GM12874 (cell line): ENCODE results near the gene LRIT2.

Source experiments
- TF ChIP-seq, protein P1 (sequence below): IDR thresholded peaks from 2 replicates; pipeline ENCODE4 v1.5.1; 2011; ENCODE audit warnings: low read depth, mild to moderate bottlenecking, control low read depth, low read length, moderate library complexity; ENCODE audit not compliant: insufficient read depth

The LRIT2 gene

DNA sequence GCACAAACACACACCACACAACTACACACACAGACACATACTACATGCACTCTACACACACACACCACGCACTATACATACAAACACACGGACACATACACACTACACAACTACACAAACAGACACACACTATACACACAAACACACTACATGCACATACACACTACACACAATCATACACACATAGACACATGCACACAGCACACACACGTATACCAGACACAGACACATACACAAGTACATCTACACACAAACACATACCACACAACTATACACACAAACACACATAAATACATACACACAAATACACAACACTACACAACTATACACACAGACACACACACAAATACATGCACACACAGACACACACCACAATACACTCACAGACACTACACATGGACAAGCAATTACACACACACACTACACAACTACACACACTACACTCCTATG lies 47.2 kb downstream of the LRIT2 start:
- TF ChIP-seq, protein P1, sequence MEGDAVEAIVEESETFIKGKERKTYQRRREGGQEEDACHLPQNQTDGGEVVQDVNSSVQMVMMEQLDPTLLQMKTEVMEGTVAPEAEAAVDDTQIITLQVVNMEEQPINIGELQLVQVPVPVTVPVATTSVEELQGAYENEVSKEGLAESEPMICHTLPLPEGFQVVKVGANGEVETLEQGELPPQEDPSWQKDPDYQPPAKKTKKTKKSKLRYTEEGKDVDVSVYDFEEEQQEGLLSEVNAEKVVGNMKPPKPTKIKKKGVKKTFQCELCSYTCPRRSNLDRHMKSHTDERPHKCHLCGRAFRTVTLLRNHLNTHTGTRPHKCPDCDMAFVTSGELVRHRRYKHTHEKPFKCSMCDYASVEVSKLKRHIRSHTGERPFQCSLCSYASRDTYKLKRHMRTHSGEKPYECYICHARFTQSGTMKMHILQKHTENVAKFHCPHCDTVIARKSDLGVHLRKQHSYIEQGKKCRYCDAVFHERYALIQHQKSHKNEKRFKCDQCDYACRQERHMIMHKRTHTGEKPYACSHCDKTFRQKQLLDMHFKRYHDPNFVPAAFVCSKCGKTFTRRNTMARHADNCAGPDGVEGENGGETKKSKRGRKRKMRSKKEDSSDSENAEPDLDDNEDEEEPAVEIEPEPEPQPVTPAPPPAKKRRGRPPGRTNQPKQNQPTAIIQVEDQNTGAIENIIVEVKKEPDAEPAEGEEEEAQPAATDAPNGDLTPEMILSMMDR, result no peak

DNA sequence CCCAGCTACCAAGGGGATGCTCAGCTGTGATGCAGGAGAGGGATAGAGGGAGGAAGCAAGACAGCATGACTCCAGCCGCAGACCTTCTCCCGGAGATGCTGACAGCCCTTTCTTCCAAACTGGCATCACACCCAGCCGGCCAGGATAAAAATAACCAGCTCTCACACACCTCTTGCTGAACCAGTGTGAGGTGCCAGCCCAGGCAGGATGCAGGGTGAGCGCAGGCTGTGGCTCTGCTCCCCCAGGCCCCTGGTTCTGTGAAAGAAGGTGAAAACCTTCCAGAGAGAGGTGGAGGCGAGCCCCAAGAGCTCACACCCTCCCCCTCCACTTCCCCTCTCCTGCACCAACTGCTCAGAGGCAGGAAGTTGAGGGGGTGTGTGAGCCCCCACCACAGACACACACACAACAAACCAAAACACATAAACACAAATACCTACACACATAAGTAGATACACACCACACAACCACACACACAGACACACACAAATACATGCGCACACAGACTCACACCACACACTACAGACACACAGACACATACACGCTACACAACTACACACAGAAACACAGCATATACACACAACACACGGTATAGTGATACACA lies 47.7 kb downstream of the LRIT2 start:
- TF ChIP-seq, protein P1, result no peak

GRCh38 chr10:84176836-84177474 lies 48.4 kb downstream of the LRIT2 start:
- TF ChIP-seq, protein P1, result no peak

- TF ChIP-seq, protein P1, result no peak
These were observed 49.0 kb downstream of the LRIT2 start for GRCh38 chr10:84176351-84176750.

- TF ChIP-seq, protein P1, result no peak
These were observed 49.9 kb downstream of the LRIT2 start for GRCh38 chr10:84175436-84175835.

DNA sequence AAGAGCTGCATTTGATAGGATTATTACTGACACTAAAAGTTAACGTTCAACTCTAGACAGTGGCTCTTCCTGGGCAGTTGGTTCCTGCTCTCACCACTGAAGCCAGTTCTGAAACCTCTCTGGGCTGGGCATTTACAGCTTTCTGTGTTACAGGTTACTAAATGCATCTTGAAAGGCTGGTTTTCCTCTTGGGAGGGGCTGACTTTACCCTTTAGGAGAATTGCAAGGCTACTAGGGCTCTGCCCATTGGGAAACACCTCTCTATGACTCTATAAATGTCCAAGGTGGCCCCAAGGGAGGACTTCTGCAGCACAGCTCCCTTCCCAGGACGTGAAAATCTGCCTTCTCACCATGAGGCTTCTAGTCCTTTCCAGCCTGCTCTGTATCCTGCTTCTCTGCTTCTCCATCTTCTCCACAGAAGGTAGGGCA lies 51.8 kb downstream of the LRIT2 start, which contains the start of gene GPR15LG:
GPR15LG (plus strand) TSS at position 301 of the 429 bp plus-strand sequence; CDS start at position 352, 51 bp downstream.
- TF ChIP-seq, protein P1, result no peak

DNA sequence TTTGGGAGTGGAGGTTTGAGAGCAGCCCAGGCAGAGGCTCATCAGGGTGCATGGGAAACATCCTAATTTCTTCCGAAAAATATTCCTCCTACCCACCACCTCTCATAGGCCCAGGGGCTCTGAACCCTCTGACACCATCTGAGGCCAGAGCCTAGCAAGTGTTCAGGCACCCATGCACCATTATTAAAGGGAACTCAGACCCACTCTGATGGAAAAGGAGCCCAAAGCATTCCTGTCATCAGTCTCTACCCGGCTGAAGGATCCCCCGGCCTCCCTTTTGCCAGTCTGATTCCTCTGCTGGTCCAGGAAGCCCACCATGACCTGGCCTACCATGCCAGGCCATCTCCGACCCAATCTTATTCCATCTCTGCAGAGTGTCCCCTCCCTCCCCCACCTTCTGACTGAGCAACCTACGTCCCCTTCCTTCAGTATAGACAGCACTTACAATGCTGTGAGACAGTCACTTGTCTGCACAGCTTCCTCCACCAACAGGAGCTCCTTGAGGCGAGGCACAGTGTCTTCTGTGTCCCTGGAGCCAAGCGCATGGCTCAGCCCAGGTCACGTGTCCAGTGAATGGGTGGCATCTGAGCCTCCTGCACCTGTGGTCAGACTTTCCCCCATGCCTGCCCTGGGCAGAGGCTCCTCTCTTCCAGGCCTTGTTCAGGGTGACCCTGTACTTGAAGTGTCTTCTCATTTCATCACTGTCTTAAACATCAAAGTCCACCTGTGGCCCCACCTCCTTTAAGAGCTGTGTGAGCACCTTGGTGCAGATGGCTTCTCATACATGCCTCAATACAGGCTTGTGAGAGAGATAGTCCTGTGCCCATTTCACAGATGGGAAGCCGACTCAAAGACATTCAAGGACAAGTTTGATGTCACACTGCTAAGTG lies 52.6 kb downstream of the LRIT2 start:
- TF ChIP-seq, protein P1, result no peak
